Measurements from ENCODE around the gene PIP4P1. TPM values are rescaled to one million over a fixed set of nuclear protein-coding genes. Genes with fewer than 3 reads are reported as not detected.
"Not testable (repeated sequence)": the region's sequence is repeated elsewhere in the genome, so short reads cannot be mapped to it uniquely, and the experiment has no call there.

The PIP4P1 gene
- 24.5 and 29.9 TPM in 2 replicates for polyA plus RNA-seq (2011; rRNA removed)
- polyA minus RNA-seq (2011; rRNA and poly(A)+ RNA removed): 38.4 and 45.8 TPM in 2 replicates

DNA sequence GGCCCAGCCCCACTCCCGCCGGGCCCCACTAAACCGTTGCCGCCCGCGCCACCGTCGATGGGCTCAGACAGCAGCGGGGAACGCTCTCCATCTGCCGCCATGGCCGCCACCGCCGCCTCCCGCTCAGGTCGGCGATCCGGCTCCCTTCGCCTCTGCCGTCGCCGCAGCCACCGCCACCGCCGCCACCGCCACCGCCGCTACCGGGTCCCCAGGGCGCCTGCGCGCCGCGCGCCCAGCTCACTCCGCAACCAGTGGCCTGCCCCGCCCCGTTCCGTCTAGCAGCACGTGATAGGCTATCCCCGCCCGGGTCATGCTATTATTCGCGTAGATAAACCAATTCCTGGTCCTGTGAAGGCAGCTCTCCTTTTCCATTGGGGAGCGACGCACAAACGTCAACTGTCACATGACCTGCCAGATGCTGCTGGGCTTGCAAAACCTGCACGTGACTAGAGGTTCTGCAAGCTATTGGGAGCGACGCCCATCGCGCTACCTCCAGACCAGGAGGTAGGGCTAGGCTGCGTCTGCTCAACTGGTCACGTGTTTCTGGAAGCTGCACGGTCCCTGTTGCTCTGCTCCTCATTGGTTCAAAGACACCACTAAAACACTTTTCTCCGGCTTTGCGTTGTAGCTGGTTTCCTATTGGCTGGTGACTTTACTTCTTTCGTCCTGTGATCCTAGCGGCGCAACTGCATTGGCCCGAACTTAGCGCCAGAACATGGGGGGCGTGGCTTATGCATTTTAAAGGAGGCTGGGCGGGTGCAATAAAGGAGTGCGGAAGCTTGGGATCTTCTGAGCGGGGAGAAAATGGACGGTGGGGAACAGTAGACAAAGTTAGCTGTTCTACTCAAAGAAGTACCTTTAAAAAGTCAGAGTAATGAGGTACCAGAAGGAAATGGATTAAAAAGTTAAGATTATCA is at the start of gene PIP4P1:
TSS of gene PIP4P1 (minus strand) at position 210 of the 917 bp plus-strand sequence. CDS start at position 101, 109 bp downstream.
- TF ChIP-seq, protein P1, sequence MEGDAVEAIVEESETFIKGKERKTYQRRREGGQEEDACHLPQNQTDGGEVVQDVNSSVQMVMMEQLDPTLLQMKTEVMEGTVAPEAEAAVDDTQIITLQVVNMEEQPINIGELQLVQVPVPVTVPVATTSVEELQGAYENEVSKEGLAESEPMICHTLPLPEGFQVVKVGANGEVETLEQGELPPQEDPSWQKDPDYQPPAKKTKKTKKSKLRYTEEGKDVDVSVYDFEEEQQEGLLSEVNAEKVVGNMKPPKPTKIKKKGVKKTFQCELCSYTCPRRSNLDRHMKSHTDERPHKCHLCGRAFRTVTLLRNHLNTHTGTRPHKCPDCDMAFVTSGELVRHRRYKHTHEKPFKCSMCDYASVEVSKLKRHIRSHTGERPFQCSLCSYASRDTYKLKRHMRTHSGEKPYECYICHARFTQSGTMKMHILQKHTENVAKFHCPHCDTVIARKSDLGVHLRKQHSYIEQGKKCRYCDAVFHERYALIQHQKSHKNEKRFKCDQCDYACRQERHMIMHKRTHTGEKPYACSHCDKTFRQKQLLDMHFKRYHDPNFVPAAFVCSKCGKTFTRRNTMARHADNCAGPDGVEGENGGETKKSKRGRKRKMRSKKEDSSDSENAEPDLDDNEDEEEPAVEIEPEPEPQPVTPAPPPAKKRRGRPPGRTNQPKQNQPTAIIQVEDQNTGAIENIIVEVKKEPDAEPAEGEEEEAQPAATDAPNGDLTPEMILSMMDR (IDR thresholded peaks at IDR 0.05; ENCODE audit: low read depth, low read length): no peak
- H3K27me3 ChIP-seq (ENCODE audit: control insufficient read depth, insufficient read depth, low read length): no peaks in the 10 kb centered on the region
- CTCF ChIA-PET: interaction anchor here (0.6 to 1.6 kb wide), 5 partner anchors 9 to 235 kb away, joined by 3 to 11 read pairs (median 3); no protein-coding TSS in a partner anchor
- no peaks in the 10 kb centered on the region; the same call in 1 of the 2 replicates for H3K9me3 ChIP-seq (ENCODE audit: control insufficient read depth, insufficient read depth, low read length)
- POLR2A ChIA-PET: interaction anchor here (0.5 to 1.7 kb wide), 7 partner anchors 8 to 795 kb away, joined by 3 to 25 read pairs (median 9); partner anchors contain the start of genes PARP2 and PNP
- DNase-seq (ENCODE audit: low read depth, low spot score): peak; percentile 100
- H3K27ac ChIP-seq (ENCODE audit: low read depth, low read length): peak within 1 kb of the TSS; percentile 78
- peak within 1 kb of the TSS; percentile 94 for H3K4me3 ChIP-seq (ENCODE audit: low read depth, low read length)

DNA sequence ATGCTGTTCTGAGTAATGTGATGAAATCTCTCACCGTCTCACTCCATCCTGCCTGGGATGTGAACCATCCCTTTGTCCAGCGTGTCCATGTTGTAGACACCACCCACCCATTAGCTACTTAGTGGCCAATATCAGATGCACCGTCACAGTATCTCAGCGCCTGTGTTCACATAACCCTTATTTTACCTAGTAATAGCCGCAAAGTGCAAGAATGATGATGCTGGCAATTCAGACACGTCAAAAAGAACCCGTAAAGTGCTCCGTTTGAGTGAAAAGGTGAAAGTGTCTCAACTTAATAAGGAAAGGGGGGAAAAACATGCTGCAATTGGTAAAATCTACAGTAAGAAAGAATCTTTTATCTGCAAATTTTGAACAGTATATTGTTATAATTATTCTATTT is 47.1 kb upstream of the PIP4P1 start:
- POLR2A ChIA-PET: no interaction called here
- no peaks in the 10 kb centered on the region for H3K27me3 ChIP-seq (ENCODE audit: control insufficient read depth, insufficient read depth, low read length)
- no peak overlapping the region for H3K4me3 ChIP-seq (ENCODE audit: low read depth, low read length)
- TF ChIP-seq, protein P1 (IDR thresholded peaks at IDR 0.05; ENCODE audit: low read depth, low read length): no peak
- no peak for DNase-seq (ENCODE audit: low read depth, low spot score)
- H3K9me3 ChIP-seq (ENCODE audit: control insufficient read depth, insufficient read depth, low read length): no peaks in the 10 kb centered on the region
- H3K27ac ChIP-seq (ENCODE audit: low read depth, low read length): no peak overlapping the region
- CTCF ChIA-PET: no interaction called here

DNA sequence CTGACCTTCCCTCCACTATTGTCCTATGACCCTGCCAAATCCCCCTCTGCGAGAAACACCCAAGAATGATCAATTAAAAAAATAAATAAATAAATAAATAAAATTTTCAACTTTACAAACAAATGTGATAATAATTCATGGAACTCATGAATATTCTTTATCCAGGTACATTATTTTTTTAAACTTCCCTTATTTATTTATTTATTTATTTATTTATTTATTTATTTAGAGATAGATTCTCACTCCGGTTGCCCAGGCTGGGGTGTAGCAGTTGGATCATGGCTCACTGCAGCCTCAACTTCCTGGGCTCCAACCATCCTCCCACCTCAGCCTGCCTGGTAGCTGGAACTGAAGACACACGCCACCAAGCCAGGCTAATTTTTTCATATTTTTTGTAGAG is 46.3 kb upstream of the PIP4P1 start:
- POLR2A ChIA-PET; H3K4me3 ChIP-seq (ENCODE audit: low read depth, low read length); H3K27ac ChIP-seq (ENCODE audit: low read depth, low read length); DNase-seq (ENCODE audit: low read depth, low spot score); CTCF ChIA-PET; H3K9me3 ChIP-seq (ENCODE audit: control insufficient read depth, insufficient read depth, low read length); H3K27me3 ChIP-seq (ENCODE audit: control insufficient read depth, insufficient read depth, low read length): not testable (repeated sequence)

DNA sequence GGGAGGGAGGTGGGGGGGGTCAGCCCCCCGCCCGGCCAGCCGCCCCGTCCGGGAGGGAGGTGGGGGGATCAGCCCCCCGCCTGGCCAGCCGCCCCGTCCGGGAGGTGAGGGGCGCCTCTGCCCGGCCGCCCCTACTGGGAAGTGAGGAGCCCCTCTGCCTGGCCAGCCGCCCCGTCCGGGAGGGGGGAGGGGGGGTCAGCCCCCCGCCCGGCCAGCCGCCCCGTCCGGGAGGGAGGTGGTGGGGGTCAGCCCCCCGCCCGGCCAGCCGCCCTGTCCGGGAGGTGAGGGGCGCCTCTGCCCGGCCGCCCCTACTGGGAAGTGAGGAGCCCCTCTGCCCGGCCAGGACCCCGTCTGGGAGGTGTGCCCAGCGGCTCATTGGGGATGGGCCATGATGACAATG is 45.5 kb upstream of the PIP4P1 start:
- CTCF ChIA-PET; DNase-seq (ENCODE audit: low read depth, low spot score); POLR2A ChIA-PET: not testable (repeated sequence)

DNA sequence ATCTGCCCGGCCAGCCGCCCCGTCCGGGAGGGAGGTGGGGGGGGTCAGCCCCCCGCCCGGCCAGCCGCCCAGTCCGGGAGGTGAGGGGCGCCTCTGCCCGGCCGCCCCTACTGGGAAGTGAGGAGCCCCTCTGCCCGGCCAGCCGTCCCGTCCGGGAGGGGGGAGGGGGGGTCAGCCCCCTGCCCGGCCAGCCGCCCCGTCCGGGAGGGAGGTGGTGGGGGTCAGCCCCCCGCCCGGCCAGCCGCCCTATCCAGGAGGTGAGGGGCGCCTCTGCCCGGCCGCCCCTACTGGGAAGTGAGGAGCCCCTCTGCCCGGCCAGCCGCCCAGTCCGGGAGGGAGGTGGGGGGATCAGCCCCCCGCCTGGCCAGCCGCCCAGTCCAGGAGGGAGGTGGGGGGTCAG is 45.0 kb upstream of the PIP4P1 start:
- CTCF ChIA-PET; H3K27me3 ChIP-seq (ENCODE audit: control insufficient read depth, insufficient read depth, low read length); DNase-seq (ENCODE audit: low read depth, low spot score); H3K4me3 ChIP-seq (ENCODE audit: low read depth, low read length); H3K9me3 ChIP-seq (ENCODE audit: control insufficient read depth, insufficient read depth, low read length); H3K27ac ChIP-seq (ENCODE audit: low read depth, low read length); POLR2A ChIA-PET: not testable (repeated sequence)

More for the DNA sequence above, 45.5 kb upstream of the PIP4P1 start:
- H3K9me3 ChIP-seq (ENCODE audit: control insufficient read depth, insufficient read depth, low read length); H3K27ac ChIP-seq (ENCODE audit: low read depth, low read length); H3K4me3 ChIP-seq (ENCODE audit: low read depth, low read length); H3K27me3 ChIP-seq (ENCODE audit: control insufficient read depth, insufficient read depth, low read length): not testable (repeated sequence)

- ChIA-PET POLR2A (interaction anchor here (0.7 kb wide), 1 partner anchor 48 kb away, joined by 8 read pairs; no protein-coding TSS in a partner anchor), CTCF (no interaction called here)
- Histone ChIP-seq H3K4me3 (ENCODE audit: low read depth, low read length) (no peak overlapping the region), H3K27ac (ENCODE audit: low read depth, low read length) (no peak overlapping the region), H3K27me3 (ENCODE audit: control insufficient read depth, insufficient read depth, low read length) (no peaks in the 10 kb centered on the region), H3K9me3 (ENCODE audit: control insufficient read depth, insufficient read depth, low read length) (no peaks in the 10 kb centered on the region)
- TF ChIP-seq, protein P1 (IDR thresholded peaks at IDR 0.05; ENCODE audit: low read depth, low read length): no peak
- no peak for DNase-seq (ENCODE audit: low read depth, low spot score)
These were observed 42.7 kb upstream of the PIP4P1 start for GRCh38 chr14:20503898-20504297.
